HepG2 (cell line): Measurements from ENCODE around the gene TSPAN13. TPM values are rescaled to one million over a fixed set of nuclear protein-coding genes. Genes with fewer than 3 reads are reported as not detected.

Experiments
- ATAC-seq: fragments of 200-7000 bp; cut with Tn5 transposase; 3 replicates; pipeline ENCODE4 v1.9.1; 2020; ENCODE audit warnings: mild to moderate bottlenecking, moderate library complexity
- BruUV-seq: library from RNA; stranded (reverse); fragments of 400-500 nt; replicated peaks from 2 replicates; lab custom pipeline; 2021; lab: Mats Ljungman, UMichigan
- CTCF ChIA-PET: fragments of 300-600 bp; formaldehyde crosslinking; extraction: SDS; loops from one replicate; lab custom pipeline; 2021; ENCODE audit warnings: low total read pairs, inconsistent platforms, low intra/inter-chr PET ratio; lab: Yijun Ruan, JAX
- POLR2A ChIA-PET: fragments of 350-600 bp; sonication (Branson Sonifier 250); formaldehyde crosslinking; loops from one replicate; lab custom pipeline; 2020; ENCODE audit warnings: antibody characterized with exemption, inconsistent platforms; lab: Yijun Ruan, JAX
- DNase-seq: peaks from one replicate; pipeline ENCODE4 v3.0.0-alpha.2; 2015; ENCODE audit warnings: low spot score
- FAIRE-seq: peaks from 3 replicates; lab custom pipeline; 2011; peaks lifted over from hg19 to GRCh38; lab: Jason Lieb, UNC
- H2AFZ ChIP-seq: one replicate; pipeline ENCODE4 v1.6.1; 2011; ENCODE audit warnings: low read length, inconsistent platforms
- H3K27ac ChIP-seq: fragments of 300-600 bp; 3 replicates; pipeline ENCODE4 v1.8.0; 2011; ENCODE audit warnings: mixed run types, mild to moderate bottlenecking, mixed read lengths, low read length, inconsistent platforms; ENCODE audit not compliant: insufficient read depth; ENCODE audit errors: extremely low read length
- H3K27me3 ChIP-seq, 2 experiments: fragments of 200-600 bp in 1 of 2; 2 replicates in 1 of 2; 3 replicates in 1 of 2; pipeline versions ENCODE4 v1.6.0 to v1.8.0; 2011; ENCODE audit warnings: low read length in 2 of 2, mild to moderate bottlenecking in 2 of 2, moderate library complexity in 2 of 2, inconsistent platforms in 1 of 2; ENCODE audit not compliant: insufficient read depth in 2 of 2, control insufficient read depth in 1 of 2
- H3K36me3 ChIP-seq, 2 experiments: fragments of 200-600 bp in 1 of 2; replicated peaks in 1 of 2; 2 replicates in 1 of 2; 3 replicates in 1 of 2; pipeline versions ENCODE4 v1.5.1 to v1.8.0; 2011; ENCODE audit warnings: low read length in 2 of 2, inconsistent platforms in 1 of 2; ENCODE audit not compliant: insufficient read depth in 2 of 2, control insufficient read depth in 1 of 2
- H3K4me1 ChIP-seq: 2 replicates; pipeline ENCODE4 v1.5.1; 2012; ENCODE audit warnings: low read length, inconsistent platforms; ENCODE audit not compliant: insufficient read depth
- H3K4me2 ChIP-seq: 2 replicates; pipeline ENCODE4 v1.6.0; 2011; ENCODE audit warnings: low read depth, low read length, inconsistent platforms
- H3K4me3 ChIP-seq, 3 experiments: fragments of 200-600 bp in 1 of 3; sonication (generic), shearing (Covaris generic) in 1 of 3; replicated peaks in 1 of 3; 2 replicates each; pipeline ENCODE4 v1.5.1; 2011 to 2016; ENCODE audit warnings: low read length in 3 of 3, inconsistent platforms in 2 of 3, low read depth in 2 of 3, mild to moderate bottlenecking in 2 of 3, control low read depth in 1 of 3, mixed read lengths in 1 of 3; ENCODE audit not compliant: insufficient read depth in 1 of 3
- H3K79me2 ChIP-seq: one replicate; pipeline ENCODE4 v1.6.1; 2011; ENCODE audit warnings: low read length, inconsistent platforms; ENCODE audit not compliant: insufficient read depth
- H3K9ac ChIP-seq: 2 replicates; pipeline ENCODE4 v1.6.0; 2011; ENCODE audit warnings: mild to moderate bottlenecking, low read depth, low read length, inconsistent platforms; ENCODE audit not compliant: insufficient read depth
- H3K9me3 ChIP-seq: 2 replicates; pipeline ENCODE4 v1.5.1; 2012; ENCODE audit warnings: mild to moderate bottlenecking, low read length
- H4K20me1 ChIP-seq: 2 replicates; pipeline ENCODE4 v1.6.0; 2011; ENCODE audit warnings: inconsistent platforms, mild to moderate bottlenecking, low read length, moderate library complexity; ENCODE audit not compliant: insufficient read depth
- ARID2 ChIP-seq: sonication (generic); formaldehyde crosslinking; IDR thresholded peaks from 2 replicates; pipeline ENCODE4 v1.8.1; 2022; ENCODE audit warnings: mild to moderate bottlenecking, missing genetic modification reagents, borderline replicate concordance
- CHD4 ChIP-seq: fragments of 200-600 bp; sonication (generic); IDR thresholded peaks from 2 replicates; pipeline ENCODE4 v1.7.0; 2017; ENCODE audit warnings: mild to moderate bottlenecking, low read length, borderline replicate concordance
- HOXA9 ChIP-seq: sonication (generic); formaldehyde crosslinking; IDR thresholded peaks from 2 replicates; pipeline ENCODE4 v1.8.1; 2022; ENCODE audit warnings: missing genetic modification reagents, mild to moderate bottlenecking, moderate library complexity, borderline replicate concordance
- IRF2 ChIP-seq: IDR thresholded peaks from 2 replicates; pipeline ENCODE4 v1.6.1; 2018; ENCODE audit warnings: missing genetic modification reagents, missing compliant biosample characterization
- JARID2 ChIP-seq: sonication (generic); formaldehyde crosslinking; IDR thresholded peaks from 2 replicates; pipeline ENCODE4 v1.8.1; 2023; ENCODE audit warnings: missing genetic modification reagents, inconsistent platforms; ENCODE audit not compliant: insufficient replicate concordance
- LRRFIP1 ChIP-seq: sonication (generic); formaldehyde crosslinking; conservative IDR thresholded peaks from 2 replicates; pipeline ENCODE4 v1.4.0; 2020; ENCODE audit warnings: missing genetic modification reagents
- MIXL1 ChIP-seq: IDR thresholded peaks from 2 replicates; pipeline ENCODE4 v1.6.1; 2016
- PCBP1 ChIP-seq: fragments of 200-400 bp; formaldehyde crosslinking; IDR thresholded peaks from 2 replicates; pipeline ENCODE4 v1.6.1; 2017; ENCODE audit warnings: mild to moderate bottlenecking, low read depth, low read length, borderline replicate concordance
- PHF5A ChIP-seq: IDR thresholded peaks from one replicate; pipeline ENCODE4 v1.6.1; 2018; ENCODE audit warnings: low read depth, missing genetic modification reagents; ENCODE audit not compliant: unreplicated experiment
- PPARG ChIP-seq: conservative IDR thresholded peaks from 2 replicates; pipeline ENCODE4 v1.6.1; 2016; ENCODE audit warnings: missing biosample characterization, missing genetic modification reagents
- SALL2 ChIP-seq: sonication (generic); formaldehyde crosslinking; IDR thresholded peaks from 2 replicates; pipeline ENCODE4 v1.8.1; 2023; ENCODE audit warnings: mild to moderate bottlenecking, missing genetic modification reagents, inconsistent platforms
- ZBTB25 ChIP-seq: IDR thresholded peaks from 2 replicates; pipeline ENCODE4 v1.6.1; 2018; ENCODE audit warnings: missing genetic modification reagents
- ZBTB49 ChIP-seq: sonication (generic); formaldehyde crosslinking; IDR thresholded peaks from 2 replicates; pipeline ENCODE4 v1.4.0; 2020; ENCODE audit warnings: missing genetic modification reagents, borderline replicate concordance
- ZNF558 ChIP-seq: sonication (generic); formaldehyde crosslinking; IDR thresholded peaks from 2 replicates; pipeline ENCODE4 v1.9.0; 2022; ENCODE audit warnings: mild to moderate bottlenecking, missing genetic modification reagents, borderline replicate concordance
- ZNF564 ChIP-seq: sonication (generic); formaldehyde crosslinking; IDR thresholded peaks from 2 replicates; pipeline ENCODE4 v1.8.1; 2023; ENCODE audit warnings: mild to moderate bottlenecking, missing genetic modification reagents
- ZNF644 ChIP-seq: IDR thresholded peaks from 2 replicates; pipeline ENCODE4 v1.6.1; 2016; ENCODE audit warnings: low read depth
- ZZZ3 ChIP-seq: sonication (generic); formaldehyde crosslinking; IDR thresholded peaks from 2 replicates; pipeline ENCODE4 v1.4.0; 2020; ENCODE audit warnings: missing genetic modification reagents, mild to moderate bottlenecking, borderline replicate concordance
- WGBS: methylation state at CpG from one replicate; pipeline ENCODE4 v1.1.6; 2017; ENCODE audit warnings: low lambda C conversion rate; 5-methylcytosine and 5-hydroxymethylcytosine counted together
- in situ Hi-C: cut with HindIII; loops from 2 replicates; pipeline ENCODE4 v1.10.0; 2017; ENCODE audit warnings: low pct_unique_long_range_greater_than_20kb; ENCODE audit not compliant: extremely low pct_ligation_motif_present
- intact Hi-C: fragments of 100-400 bp; cut with micrococcal nuclease; formaldehyde crosslinking; loops from one replicate; pipeline ENCODE4 v1.10.0; 2022; ENCODE audit not compliant: unreplicated experiment
- polyA plus RNA-seq, 8 experiments: library from polyadenylated mRNA; depleted of rRNA in 3 of 8; stranded (reverse) in 7 of 8; unstranded in 1 of 8; fragments of >200 nt; fragmentation: Illumina TruSeq in 4 of 8; extraction: Trizol in 4 of 8; gene quantifications; 2 replicates each; pipeline versions ENCODE4 v1.2.1 to v1.2.3, GENCODE V29; 2011 to 2016; ENCODE audit warnings: low read depth in 4 of 8, missing spikeins in 1 of 8, mixed read lengths in 1 of 8; ENCODE audit not compliant: insufficient read depth in 1 of 8
- total RNA-seq, 5 experiments: library from RNA; depleted of rRNA; stranded (reverse); fragments of >200 nt; fragmentation: Illumina TruSeq; extraction: Trizol; gene quantifications; 2 replicates each; pipeline ENCODE4 v1.2.3, GENCODE V29; 2016; ENCODE audit warnings: low read depth in 1 of 5

Gene TSPAN13
- total and polyA plus RNA-seq, 2 of the 13 experiments (the other 11 are each of a cell fraction or from before 2014, with no cell fraction given) = 5.8 to 6.2 TPM

GRCh38 chr7:16762177-16762576, 8.6 kb downstream of the TSPAN13 start:
- Histone ChIP-seq H2AFZ (no peak overlapping the region), H3K4me1 (no peaks in the 10 kb centered on the region), H3K4me3 (no peak overlapping the region), H3K4me2 (no peak overlapping the region), H3K9me3 (no peaks in the 10 kb centered on the region), H4K20me1 (no peaks in the 10 kb centered on the region), H3K79me2 (no peaks in the 10 kb centered on the region), H3K27ac (no peak overlapping the region), H3K9ac (no peak overlapping the region), H3K36me3 (no peaks in the 10 kb centered on the region)
- no peak for DNase-seq
- ChIA-PET POLR2A (no interaction called here), CTCF (no interaction called here)
- intact Hi-C loops = no loop called here
- no peak for FAIRE-seq
- no peak for ATAC-seq
- in situ Hi-C loops = no loop called here
- 54% methylated on average over 4 of the region's 4 CpGs for WGBS
- no TSS peak for BruUV-seq
- no peak for TF ChIP-seq ZNF644 (CRISPR knock-in tag)
- TF ChIP-seq PPARG = no peak
- no peak for TF ChIP-seq MIXL1 (CRISPR knock-in tag)
- no peak for TF ChIP-seq JARID2 (CRISPR knock-in tag)
- TF ChIP-seq LRRFIP1 = no peak
- no peak for TF ChIP-seq ARID2 (CRISPR knock-in tag)
- no peak for TF ChIP-seq PCBP1
- TF ChIP-seq PHF5A (CRISPR knock-in tag) = no peak
- no peak for TF ChIP-seq ZZZ3 (CRISPR knock-in tag)
- no peak for TF ChIP-seq IRF2 (CRISPR knock-in tag)
- no peak for TF ChIP-seq ZBTB25 (CRISPR knock-in tag)
- no peak for TF ChIP-seq HOXA9
- TF ChIP-seq ZBTB49 (CRISPR knock-in tag) = no peak
- no peak for TF ChIP-seq SALL2 (CRISPR knock-in tag)
- TF ChIP-seq CHD4 = no peak
- no peak for TF ChIP-seq ZNF558 (CRISPR knock-in tag)
- no peak for TF ChIP-seq ZNF564 (CRISPR knock-in tag)
- TF ChIP-seq, all 625 proteins: peak for 0
- no peaks in the 10 kb centered on the region for H3K27me3 ChIP-seq
